ENCODE data around the gene FAM72A.
"Not testable (repeated sequence)": the region's sequence is repeated elsewhere in the genome, so short reads cannot be mapped to it uniquely, and the experiment has no call there.

FAM72A gene

DNA sequence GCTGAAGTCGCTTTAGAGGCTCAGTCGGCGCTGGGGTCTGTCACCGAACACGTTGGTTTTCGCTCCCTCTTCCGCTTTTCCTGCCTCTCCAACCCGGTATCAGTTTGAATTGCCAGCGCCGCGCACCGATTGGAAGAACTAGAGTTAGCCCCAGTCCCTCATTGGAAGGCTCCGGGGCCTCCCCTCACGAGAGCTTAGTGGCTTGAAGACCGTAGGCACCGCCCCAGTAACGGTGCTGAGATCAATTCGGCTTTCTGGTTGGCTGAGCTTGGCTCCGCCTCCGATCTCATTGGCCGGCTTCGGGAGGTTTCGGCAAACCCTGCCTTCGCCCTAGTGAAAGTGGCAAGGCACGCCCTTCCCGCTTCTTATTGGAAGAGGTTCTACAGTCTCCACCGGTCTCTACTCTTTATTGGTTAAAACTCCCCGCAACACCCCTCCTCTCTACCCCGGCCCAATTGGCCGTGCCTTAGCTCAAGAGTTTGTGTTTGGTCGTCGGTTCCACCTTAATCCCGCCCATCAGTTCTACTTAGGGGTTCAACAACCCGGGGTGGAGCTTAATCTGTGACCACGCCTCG lies at the start of gene FAM72A:
Gene FAM72A, minus strand, starts transcription at position 51 of the 575 bp plus-strand sequence. CDS start 814 bp downstream, outside the sequence.
- DNase-seq, result peak; percentile 100

DNA sequence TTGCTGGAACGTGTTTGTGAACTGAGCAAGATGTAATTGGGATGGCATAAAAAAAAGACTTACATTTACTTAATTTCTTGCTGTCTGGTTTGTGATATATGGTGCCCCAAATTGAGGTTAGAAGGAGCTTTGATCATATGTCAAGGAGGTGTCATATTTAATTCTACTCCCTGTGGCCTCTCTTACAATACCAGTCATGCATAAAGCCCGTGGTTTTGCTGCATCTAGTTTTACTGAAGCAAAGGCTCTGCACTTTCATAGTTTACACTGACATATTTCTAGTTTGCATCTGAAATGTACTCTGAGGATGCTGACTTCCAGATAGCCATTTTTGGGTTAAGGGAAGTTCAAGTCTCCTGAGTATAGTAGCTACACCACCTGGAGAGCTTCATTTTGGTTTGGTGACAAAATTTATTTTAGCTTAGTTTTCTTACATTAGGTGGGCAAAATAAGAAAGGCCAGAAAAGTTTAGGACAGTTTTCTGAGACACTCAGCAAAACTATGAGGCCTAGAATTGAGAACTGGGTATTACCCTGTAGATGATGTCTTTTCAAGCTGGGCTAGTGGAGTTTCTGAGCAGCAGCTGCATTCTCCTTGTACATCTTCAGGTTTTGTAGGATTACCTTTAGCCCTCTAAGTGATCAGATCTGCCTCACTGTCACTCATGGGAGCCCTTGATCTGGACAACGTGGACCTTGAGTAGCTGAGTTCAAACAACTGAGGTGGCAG lies 48.5 kb upstream of the FAM72A start:
- DNase-seq, result not testable (repeated sequence)

DNA sequence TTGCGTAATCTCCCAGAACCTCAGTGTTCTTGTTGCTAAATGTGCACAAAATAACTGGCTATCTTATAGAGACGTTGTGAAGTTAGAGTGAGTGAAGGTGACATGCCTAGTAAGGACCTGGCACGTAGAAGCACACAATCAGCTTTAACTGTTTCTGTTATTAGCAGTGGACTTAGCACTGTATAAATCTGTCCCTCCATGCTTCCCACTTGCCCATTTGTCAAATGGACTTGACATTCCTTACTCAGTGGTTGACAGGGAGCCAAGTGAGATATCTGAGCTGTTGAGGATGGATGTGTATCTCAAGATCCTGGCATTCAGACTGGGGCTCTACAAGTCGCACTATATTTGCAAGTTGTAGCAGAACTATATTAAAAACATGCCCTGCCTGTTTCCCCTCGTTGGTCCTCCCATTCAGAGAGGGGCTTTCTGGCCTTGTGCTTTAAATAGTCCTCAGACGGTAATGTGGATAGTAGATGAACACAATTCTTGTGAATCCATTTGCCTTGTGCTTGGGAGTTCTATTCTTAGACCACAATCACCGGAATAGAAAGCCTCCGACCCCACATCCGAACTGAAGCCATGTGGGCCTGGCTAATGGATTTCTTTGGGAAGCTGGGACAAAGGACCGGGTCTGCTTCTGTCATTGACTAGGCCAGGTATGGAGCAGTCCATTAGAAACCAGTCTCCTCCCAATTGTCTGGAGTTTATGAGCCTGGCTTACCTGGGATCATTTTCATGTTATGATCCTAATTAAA lies 43.7 kb upstream of the FAM72A start:
- not testable (repeated sequence) for DNase-seq

DNA sequence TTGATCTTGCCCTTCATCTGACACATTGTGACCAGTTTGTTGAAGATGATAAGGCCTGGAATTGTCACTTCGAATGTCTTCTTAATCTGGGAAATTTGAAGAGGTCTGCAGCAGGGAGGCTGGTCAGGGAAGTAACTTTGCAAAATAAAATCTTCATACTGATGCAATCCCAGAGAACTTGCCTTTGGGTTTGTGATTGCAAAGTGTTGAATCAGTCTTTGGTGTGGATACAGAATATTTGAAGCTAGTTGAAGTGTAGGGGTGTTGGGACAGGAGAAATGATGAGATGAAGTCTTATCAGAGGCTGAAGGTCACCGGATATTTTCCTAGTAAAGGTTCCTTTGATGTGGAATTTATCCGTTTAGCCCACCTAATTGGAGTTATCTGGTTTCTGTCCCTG lies 42.8 kb upstream of the FAM72A start:
- DNase-seq, result not testable (repeated sequence)

DNA sequence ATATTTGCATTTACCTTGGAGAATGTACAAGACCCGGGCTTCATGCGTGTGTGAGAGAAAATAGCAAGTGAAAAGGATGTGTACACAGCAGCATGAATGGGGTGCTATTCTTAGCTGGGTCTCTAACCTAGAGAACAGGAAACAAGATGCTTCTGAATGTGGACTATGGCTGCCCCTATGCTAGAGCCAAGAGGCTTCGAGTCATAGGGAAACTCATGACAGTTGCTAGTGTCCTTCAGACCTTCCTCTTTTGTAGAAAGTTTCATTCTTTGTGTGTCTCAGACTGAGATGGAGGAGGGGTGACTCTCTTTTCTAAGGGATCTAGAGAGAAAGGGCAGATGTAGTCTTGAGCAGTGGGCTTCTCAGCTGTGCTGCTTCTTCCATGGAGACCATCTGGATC lies 40.7 kb upstream of the FAM72A start:
- DNase-seq, result not testable (repeated sequence)

DNA sequence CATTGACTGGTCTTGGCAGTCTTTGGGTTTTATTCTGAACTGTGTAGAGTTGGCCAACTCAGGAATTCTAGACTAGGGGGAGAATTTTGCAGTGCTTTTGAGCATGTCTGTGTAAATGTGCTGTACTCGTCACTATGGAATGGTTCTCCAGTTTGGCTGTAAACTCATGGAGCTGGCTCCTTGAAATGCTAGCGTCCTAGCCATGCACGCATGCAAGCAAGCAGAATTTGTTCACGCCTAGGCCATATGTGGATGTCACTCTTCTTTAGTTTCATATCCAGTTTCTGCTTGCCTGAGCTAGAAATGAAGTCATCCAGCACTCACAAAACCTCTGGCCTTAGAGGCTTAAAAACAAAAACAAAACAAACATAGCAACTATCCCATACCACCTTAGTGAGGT lies 37.6 kb upstream of the FAM72A start:
- peak; percentile 60 for DNase-seq

DNA sequence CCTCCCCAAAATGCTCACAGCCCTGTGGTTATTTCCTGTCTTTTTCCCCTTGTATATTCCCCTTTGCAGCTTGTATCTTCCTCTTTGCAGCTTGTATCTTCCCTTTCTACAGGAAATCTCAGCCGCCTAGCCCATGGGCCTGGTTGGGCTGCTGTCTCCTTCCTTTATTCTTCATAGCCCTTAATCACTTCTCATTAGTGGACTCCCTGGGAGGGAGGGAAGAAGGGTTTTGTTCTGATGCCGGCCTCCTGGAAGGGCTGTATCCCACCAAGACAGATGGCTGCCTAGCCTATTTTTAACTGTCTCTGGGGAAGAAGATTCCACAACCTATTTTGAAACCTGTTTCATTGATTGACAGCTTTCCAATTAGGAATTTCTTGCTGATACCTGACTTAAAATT lies 32.6 kb upstream of the FAM72A start:
- DNase-seq, result not testable (repeated sequence)

DNA sequence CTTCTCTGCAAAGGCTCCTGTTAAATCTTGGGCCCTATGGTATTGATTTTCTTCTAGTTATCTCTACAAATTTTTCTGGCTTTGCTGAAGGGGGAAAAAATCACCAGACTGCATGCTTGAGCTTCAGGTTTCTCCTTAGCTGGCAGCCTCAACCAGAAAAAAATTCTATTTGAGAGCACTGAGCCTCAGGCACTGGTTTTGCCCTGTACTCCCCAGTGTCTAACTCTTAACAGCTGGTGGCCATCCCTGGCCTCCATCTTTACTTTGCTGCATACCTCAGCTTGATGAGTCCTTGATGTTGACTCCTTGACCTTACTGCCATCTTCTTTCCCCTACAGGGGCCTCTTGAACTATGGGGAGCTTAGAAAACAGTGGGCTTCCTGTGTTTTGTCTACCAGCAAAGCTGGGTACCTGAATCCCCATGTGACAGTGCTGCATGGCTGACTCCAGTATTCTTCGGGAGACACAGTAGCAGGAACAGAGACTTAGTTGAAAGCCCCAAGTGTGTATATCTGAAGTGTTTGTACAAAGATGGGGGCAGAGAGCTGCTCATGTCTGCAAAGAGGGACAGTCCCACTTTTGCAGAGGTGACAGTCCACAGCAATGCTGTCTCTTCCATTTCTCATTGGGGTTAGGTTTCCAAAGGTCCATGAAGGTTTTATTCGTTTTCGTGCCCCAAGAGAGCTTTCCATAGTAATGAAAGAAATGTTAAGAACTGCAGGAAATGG lies 31.7 kb upstream of the FAM72A start:
- DNase-seq, result not testable (repeated sequence)

DNA sequence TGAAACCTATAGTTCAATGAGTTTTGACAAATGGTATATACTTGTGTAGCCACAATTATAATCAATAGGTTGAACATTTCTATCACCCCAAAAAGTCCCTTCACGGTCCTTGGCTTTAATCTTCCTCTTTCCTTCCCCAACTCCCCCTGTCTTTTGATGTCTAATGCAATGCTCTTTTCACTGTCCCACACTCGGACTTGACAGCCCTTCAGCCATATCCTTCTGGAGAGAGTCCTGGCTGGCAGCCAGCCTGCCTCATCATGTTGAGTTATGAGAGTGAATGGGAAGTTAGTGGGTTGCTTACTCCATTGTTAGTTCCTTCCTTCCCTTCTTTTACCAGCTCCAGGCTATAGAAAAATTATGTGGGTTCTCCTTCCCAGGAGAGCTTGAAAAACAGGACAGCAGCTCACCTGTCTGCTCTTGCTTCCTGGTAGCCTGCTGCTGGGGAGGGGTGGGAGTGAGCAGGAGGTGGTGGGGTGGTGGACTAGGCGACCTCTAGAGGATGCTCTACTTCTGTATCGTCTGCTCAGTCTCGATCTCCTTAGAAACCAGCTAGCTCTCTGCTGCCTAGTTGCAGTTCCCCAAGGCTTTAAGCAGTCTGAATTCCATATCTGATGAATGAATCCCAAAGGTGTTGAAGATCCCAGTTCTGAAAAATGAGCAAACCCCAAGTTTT lies 30.5 kb upstream of the FAM72A start:
- DNase-seq, result not testable (repeated sequence)

DNA sequence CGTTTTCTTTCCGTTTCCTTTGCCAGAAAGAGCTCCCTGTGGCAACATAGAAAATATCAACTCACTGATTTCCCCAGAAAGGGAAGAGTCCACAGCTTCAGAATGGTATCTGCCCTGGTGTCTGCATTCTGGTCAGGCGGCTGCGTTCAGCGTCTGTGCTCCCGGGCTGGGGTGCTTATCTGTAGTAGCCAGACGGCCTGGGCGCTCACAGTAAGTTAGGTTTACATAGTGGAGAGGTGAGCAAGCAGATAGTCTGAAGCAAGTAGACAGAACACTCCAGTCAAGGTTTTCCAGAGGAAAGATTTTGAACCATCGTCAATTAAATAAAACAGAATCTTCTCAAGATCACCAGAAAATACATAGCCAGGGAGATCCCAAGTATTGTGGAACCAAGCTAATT lies 29.4 kb upstream of the FAM72A start:
- not testable (repeated sequence) for DNase-seq

DNA sequence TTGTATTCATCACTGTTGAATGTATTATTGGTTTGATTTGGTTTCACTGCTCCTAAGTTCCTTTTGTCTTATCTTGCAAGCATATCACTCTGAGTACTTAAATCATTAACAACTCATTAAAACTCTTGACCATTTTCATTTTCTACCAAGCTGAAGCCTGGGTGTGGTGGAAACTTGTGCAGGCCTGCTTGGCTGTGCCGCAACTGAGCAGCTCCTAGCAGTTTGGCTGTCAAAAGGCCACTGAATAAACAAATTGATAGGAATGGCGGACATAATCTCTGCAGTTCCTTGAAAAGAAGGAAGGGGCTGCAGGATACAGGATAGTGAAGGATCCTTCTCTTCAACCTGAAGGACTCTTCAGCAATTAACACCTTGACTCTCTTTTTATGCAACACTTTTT lies 26.6 kb upstream of the FAM72A start:
- DNase-seq, result not testable (repeated sequence)

DNA sequence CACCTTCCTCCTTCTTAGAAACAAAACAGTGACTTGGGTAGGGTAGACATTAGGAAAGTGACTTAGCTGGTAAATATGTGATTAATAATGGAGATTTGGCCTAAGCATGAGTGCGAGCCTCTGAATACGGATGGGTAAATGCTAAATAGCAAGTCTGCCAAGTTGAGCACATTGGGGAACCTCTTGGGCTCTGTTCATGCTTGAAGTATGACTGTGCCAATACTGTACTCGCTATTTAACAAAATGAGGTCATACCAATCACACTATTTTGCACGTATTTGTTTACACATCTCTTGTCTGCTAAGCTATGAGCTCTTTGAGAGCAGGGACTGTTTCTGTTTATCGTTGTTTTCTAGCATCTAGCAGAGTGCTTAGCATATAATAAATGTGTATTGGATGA lies 24.2 kb upstream of the FAM72A start:
- DNase-seq, result not testable (repeated sequence)

DNA sequence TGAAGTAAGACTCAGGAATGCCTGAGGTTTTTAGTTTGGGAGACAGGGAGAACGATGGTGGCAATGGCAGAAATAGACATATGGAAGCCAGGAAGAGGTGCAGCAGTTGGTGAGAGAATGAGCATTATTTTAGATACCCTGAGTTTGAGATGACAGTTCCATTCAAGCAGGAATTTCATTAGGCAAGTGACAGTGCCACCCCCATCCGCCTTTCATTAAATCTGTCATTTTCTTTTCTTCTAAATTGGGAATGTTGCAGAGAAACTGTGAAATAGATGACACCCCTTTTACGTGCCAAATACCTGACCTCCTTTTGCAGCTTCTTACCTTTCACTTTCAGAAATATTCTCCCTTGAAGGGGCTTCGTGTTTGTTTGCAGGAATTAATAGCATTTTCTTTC lies 22.7 kb upstream of the FAM72A start:
- not testable (repeated sequence) for DNase-seq

DNA sequence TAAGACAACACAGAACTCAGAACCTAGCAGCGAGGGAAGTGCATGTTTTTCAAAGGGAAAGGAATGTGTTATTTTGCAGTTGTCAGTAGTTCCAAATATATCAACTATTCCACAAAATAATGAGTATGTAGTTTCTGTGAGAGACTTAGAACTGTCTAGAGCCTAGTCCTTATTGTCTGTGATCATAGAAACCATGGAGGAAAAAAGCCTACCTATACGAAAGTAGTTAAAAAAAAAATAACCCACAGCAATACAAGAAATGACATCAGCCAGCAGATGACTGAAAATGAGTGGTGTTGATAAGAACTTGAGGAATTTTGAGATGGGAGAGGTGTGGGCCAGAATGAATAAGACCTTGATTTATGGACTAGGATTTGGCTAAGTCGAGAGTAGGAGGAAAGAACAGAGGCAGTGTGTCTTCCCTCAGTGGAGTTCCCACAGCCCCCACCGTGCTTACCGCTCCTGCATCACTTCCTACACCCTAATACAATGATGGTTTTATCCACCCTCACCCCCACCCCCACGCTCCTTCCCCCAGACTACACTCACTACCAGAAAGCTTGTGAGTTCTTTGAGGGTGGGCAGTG lies 21.6 kb upstream of the FAM72A start:
- DNase-seq, result not testable (repeated sequence)

DNA sequence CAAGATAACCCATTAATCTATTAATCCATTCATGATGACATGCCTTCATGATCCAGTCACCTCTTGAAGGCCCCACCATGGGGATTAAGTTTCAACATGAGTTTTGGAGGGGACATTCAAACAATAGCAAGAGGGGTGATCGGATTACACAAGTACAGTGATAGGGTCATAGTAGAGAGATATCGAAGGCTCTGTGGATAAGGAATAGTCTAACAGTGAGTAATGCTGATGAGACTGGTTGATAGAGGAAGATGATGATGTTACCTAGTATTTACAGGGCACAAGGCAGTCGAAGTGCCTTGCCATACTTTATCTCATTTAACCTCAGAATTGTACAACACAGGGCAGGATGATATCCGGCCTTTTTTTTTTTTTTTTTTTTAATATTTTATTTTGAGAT lies 18.9 kb upstream of the FAM72A start:
- not testable (repeated sequence) for DNase-seq

DNA sequence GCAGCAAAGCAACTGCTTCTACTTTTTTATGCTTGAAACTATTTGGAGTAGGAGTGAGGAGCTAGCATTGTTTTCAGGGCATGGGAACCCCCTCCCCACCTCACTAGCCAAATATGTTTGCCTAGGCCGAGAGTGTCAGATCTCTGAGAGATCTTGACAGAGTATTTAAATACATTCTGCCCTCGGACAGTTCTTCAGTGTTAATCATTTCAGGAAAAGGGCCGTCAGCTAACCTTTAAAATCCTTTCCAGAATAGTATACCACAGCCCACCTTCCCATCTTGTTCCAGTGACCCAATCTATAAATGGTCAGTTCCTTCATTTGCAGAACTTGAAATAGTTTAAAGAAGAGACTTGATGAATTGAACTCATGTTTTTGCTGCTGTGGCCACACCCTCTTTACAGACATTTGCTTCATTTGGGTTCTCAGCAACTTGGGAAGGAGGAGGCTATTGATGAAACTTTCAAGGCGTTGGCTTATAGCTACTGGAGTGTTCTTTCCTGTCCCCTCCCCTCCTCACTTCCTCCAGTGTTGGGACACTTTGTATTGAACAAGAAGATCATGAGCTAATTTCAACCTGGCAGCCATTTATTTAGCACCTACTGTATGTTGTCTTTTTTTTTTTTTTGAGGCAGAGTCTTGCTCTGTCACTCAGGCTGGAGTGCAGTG lies 17.8 kb upstream of the FAM72A start:
- DNase-seq, result not testable (repeated sequence)

DNA sequence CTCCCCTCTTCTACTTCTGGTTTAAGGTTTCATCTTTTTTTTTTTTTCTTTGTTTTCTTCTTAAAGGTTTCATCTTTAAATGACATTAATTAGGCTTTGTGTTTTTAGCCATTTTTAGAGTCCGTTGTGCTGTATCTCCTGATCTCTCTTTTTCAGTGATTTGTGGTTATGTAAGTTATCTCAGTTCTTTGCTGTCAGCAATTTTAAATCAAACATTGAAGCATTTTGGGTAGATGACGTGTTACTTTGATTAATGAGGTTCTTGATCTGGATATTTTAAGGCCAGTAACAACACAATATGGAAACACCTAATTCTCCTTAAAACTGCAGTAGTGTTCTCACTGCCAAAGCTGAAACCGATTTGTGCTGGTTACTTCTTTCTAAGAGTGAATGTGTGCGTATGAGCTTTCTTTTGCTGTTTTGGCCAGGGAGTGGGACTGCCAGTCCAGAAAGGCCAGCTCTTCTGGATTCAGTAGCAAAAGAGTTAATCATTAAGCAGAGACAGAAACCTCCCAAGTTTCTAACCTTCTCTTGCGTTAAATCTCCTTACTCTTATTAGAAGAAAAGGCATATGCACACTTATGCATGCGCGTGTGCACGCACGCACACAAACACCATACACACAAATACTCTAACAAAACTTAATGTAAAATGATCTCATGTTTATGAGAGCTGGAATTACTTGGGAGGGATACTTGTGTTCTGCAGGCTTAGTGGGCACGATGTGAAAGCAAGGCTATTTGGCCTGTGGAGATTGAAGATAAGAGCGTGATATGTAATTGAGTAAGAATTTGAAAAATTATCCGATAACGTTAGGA lies 17.1 kb upstream of the FAM72A start:
- not testable (repeated sequence) for DNase-seq

DNA sequence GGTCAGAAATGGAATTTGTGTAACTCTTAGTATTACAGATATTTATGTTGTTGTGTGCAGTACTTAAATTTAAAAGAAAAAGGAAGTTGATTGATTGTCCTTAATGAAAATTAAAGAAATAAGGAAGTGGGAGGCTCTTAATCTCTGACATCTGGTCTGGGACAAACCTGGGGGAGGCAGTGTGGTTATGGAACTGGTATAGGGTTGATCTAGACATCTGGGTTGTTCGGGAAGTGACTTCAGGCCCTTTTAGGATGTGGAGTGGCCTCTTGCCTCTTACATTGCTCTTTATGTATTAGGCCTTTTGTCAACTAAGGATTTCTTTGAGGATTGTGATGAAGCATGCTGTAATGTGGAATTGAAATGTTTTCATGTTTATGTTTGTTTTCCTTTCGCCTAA lies 16.1 kb upstream of the FAM72A start:
- DNase-seq, result not testable (repeated sequence)

DNA sequence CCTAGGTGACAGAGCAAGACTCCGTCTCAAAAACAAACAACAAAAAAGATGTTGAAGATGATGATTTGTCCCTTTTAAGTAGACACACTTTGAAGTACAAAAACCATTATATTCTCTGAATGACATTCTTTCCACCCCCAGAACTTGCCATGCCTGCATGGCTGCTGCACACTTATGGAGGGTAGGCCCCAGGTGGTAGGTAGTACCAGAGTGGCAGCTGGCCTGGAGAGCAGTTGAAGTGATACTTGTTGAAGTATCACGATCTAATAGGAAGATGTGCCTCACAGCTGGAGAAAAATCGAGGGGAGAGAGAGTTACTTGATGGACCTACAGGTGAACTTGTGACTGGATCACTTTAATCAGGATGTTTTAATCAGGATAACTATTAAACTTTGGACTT lies 15.6 kb upstream of the FAM72A start:
- not testable (repeated sequence) for DNase-seq

DNA sequence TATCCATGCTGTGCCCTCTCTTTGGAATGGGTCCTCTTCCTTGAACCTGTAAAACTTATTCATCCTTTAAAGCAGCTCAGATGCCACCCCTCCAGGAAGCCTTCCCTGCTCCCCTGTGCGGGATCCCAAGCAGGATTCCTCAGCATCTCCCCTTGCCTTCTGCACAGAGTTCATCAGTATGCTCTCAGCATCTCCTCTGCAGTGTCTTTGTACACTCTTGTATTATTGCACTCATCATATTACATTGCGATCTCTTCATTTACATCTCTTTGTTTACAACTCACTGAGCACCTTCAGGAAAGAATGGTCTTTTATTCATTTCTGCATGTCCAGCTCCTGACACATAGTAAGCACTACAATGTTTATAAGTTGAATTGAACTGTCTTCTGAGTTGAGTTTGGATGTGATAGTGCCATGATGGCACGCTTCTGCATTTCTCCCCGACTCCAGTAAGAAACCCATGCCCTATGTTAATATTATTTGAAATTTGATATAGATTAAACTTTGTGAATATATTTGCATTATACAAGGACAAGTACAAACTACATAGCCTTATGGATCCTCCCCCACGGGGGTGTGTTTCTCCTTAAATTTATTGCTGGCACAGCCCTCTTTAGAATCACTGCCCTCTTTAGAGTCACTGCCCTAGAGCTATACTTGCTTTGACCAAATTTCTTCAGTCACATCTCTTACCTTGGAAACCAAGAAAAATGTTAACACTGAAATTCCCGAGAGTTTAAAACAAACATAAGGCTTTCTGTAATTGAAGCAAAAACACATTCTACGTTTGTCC lies 13.2 kb upstream of the FAM72A start:
- not testable (repeated sequence) for DNase-seq
